ENCODE results near the gene BNIPL.

- TF ChIP-seq POLR2A (IDR thresholded peaks at IDR 0.05; ENCODE audit: low read depth): no peak
- TF ChIP-seq CTCF (IDR thresholded peaks at IDR 0.05): no peak
- no peak for TF ChIP-seq EP300 (IDR thresholded peaks at IDR 0.05)
- no peak for TF ChIP-seq POLR2AphosphoS5 (IDR thresholded peaks at IDR 0.05)
Observed at GRCh38 chr1:151065089-151065645, 28.8 kb downstream of the BNIPL start.

Measured in esophagus muscularis mucosa (tissue), 4 donors.